Measurements from ENCODE around the gene WBP1L.

GRCh38 chr10:102723989-102724388 lies 19.8 kb upstream of the WBP1L start:
- no peak for TF ChIP-seq MYC (IDR thresholded peaks at IDR 0.05; ENCODE audit: low read depth, low read length)
- TF ChIP-seq, protein P1, sequence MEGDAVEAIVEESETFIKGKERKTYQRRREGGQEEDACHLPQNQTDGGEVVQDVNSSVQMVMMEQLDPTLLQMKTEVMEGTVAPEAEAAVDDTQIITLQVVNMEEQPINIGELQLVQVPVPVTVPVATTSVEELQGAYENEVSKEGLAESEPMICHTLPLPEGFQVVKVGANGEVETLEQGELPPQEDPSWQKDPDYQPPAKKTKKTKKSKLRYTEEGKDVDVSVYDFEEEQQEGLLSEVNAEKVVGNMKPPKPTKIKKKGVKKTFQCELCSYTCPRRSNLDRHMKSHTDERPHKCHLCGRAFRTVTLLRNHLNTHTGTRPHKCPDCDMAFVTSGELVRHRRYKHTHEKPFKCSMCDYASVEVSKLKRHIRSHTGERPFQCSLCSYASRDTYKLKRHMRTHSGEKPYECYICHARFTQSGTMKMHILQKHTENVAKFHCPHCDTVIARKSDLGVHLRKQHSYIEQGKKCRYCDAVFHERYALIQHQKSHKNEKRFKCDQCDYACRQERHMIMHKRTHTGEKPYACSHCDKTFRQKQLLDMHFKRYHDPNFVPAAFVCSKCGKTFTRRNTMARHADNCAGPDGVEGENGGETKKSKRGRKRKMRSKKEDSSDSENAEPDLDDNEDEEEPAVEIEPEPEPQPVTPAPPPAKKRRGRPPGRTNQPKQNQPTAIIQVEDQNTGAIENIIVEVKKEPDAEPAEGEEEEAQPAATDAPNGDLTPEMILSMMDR (IDR thresholded peaks at IDR 0.05; ENCODE audit: low read depth, low read length), result no peak
- no peak for TF ChIP-seq POLR2A (IDR thresholded peaks at IDR 0.05; ENCODE audit: extremely low read depth, insufficient read length)
